NCI-H1694 (cell line): ENCODE data around the gene SLC5A8.

Experiments used
- DNase-seq: peaks from one replicate; lab custom pipeline; 2025; lab: John Stamatoyannopoulos, UW

SLC5A8 gene, protein sequence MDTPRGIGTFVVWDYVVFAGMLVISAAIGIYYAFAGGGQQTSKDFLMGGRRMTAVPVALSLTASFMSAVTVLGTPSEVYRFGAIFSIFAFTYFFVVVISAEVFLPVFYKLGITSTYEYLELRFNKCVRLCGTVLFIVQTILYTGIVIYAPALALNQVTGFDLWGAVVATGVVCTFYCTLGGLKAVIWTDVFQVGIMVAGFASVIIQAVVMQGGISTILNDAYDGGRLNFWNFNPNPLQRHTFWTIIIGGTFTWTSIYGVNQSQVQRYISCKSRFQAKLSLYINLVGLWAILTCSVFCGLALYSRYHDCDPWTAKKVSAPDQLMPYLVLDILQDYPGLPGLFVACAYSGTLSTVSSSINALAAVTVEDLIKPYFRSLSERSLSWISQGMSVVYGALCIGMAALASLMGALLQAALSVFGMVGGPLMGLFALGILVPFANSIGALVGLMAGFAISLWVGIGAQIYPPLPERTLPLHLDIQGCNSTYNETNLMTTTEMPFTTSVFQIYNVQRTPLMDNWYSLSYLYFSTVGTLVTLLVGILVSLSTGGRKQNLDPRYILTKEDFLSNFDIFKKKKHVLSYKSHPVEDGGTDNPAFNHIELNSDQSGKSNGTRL

GRCh38 chr12:101209319-101210302, at the start of gene SLC5A8:
SLC5A8 (minus strand) TSS chr12:101210238; CDS start chr12:101209848, 390 bp downstream.
- no peak for DNase-seq

- no peak for DNase-seq
These were observed 47.3 kb upstream of the SLC5A8 start for GRCh38 chr12:101257357-101257756.

DNA sequence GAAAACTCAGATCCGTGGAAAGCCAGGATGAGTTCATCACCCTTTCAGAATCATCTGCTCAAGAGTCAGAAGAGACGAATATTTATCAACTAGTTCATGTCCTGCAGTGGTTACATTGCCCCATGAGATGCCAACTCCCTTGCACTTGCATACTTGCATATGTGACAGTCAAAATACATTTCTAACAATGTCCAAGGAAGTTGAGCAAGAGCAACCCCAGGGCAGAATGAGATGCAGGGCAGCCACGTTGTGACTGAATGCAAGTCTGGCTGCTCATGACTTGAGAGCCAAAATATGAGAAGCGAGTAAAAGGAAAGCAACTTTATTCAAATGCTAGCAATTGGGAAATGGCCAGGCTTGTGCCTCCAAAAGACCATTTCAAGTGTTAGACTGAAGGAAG, 46.2 kb upstream of the SLC5A8 start:
- DNase-seq: no peak

- no peak for DNase-seq
These were observed 33.6 kb upstream of the SLC5A8 start for GRCh38 chr12:101243616-101244015.

DNA sequence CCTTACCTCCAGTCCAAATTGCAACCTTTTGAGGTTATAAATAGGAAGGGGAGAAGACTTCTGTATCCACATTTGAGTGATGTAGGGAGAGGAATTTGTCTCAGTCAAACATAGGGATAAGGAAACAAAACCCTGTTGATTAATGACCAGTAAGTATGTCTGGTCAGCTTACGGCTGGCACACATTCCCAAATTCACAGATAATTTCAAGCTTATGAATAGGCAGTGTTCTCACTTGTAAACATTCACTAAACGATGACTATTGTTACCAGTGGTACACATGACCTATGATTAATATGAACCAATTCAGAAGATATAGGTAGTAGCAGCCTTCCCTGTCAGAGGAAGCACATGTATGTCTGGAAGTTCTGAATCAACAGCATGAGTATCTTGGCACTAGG, 33.0 kb upstream of the SLC5A8 start:
- no peak for DNase-seq

DNA sequence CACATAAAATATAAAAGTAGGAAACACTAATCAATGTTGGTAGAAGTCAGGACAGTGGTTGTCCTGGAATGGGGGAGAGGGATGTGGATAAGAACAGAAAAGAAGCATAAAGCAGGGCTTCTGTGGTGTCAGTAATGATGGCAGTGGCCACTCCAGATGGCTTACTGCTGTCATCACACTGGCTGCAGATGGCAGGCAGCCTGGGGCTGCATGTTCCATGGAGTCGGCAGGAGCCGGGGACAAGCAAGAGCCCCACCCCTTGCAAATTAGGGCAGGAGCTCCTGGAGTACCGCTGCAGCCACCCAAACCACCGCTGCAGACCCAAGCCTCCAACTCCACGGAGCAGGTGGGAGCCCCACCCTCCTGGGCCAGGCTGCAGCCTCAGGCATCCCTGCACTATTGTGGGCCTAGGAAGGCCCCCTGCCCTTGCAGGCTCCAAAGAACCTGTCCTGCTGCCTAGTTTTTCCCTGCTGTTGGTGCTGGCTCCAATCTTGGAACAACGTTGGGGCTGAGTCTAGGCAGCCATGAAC, 28.8 kb upstream of the SLC5A8 start:
- DNase-seq: peak; percentile 93

GRCh38 chr12:101238306-101238705, 28.3 kb upstream of the SLC5A8 start:
- DNase-seq: peak; percentile 93

- DNase-seq: no peak
These were observed 25.6 kb upstream of the SLC5A8 start for GRCh38 chr12:101235686-101236085.

DNA sequence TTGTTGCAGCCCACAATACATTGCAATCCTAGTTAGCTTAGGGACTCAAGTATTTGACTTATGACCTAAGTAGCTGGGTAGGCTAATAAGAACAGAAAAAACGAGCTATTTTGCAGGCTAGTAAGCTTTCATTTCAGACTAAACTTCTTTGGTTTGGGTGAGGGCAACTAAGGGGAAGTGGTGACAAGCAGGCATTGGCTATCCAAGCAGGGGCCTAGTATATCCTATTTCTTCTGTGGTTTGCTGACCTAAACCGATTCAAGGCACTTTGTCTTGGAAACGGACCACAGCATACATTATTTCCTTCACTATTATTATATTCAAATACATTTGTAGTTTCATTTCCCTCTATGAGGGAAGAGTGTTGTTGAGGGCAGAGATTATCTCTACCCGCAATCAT, 21.6 kb upstream of the SLC5A8 start:
- DNase-seq: no peak

- no peak for DNase-seq
These were observed 20.5 kb upstream of the SLC5A8 start for GRCh38 chr12:101230547-101230946.

DNA sequence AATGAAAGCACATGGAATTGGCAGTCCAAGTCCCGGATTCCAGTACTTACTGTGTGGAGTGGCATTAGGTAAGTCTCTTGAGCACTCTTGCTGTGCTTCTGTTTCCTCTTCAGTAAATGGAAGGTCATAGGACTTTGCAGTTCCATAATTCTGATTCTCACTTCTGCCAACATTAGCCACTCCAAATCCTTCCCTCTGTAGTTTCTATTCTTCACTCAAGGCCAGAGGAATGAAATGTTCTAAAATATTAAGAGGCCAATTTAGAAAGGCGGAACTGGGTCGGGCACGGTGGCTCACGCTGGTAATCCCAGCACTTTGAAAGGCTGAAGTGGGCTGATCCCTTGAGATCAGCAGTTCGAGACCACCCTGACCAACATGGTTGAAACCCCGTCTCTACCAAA, 19.8 kb upstream of the SLC5A8 start:
- DNase-seq: no peak

GRCh38 chr12:101221301-101221700, 11.3 kb upstream of the SLC5A8 start:
- DNase-seq: no peak

GRCh38 chr12:101216810-101217209, 6.8 kb upstream of the SLC5A8 start:
- DNase-seq: no peak

- DNase-seq: no peak
These were observed 2.8 kb downstream of the SLC5A8 start for GRCh38 chr12:101207086-101207780.

DNA sequence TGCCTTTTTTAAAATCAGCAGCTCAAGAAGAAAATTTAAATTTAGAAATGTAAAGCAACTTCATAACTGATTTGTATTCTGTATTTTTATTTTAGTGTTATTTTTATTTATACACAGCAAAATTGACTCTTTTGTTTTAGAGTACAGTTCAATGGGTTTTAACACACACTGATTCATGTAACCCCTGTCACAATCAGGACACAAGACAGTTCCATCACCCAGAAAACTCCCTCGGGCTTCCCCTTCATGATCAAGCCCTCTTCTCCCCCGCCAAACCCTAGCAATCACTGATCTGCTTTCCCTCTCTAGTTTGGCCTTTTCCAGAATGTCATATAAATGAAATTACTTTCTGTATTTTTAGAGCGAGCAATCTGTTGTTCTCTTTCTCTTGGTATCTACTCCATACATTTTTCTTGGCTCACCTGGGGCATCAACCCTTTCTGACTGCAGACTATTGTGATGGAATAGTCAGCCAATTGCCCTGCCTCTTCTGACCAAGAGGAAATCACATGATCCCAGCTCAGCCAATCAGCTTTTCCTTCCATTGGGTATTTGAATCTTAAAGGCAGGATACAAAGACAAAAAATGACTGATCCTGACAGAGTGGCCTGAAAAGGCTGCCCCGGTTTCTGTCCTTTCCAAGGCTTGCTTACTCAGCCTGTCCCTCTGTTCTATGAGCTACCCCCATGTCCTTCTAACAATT, 5.3 kb downstream of the SLC5A8 start:
- DNase-seq: no peak

DNA sequence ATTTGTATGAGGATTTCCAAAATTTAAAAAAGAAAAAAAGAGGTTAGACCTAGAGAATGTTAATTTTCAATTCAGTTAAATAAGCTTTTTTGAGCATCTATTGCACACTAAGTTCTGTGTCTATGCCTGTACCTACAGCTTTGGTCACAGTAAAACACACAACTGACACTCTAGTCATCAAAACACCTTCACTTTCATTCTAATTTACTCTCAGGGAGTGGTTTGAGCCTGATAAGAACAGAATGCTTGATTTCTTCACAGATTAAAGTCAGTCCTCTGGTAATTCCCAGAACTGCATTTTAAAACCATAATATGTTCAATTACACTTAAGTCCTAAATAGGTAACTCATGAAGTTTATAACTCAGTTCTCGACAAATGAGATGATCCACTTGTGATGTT, 9.2 kb downstream of the SLC5A8 start:
- no peak for DNase-seq

DNA sequence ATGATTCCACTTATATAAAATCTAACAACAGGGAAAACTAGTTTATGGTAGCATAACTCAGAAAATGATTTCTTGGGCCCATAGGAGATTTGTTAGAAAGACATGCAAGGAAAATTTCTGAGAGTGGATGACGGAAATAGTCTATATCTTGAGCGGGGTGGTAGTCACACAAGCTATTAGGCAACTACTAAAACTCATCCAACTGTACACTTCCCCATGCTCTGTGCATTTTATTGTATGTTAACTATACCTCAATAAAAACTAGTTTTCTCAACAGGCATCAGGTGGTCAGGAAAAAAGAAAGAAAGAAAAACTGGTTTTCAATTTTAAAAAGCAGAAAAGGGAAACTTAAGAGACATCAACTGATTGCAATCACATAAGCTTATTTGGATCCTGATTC, 9.9 kb downstream of the SLC5A8 start:
- DNase-seq: no peak

GRCh38 chr12:101186291-101186690, 23.7 kb downstream of the SLC5A8 start:
- DNase-seq: no peak

- no peak for DNase-seq
These were observed 28.3 kb downstream of the SLC5A8 start for GRCh38 chr12:101181776-101182175.

DNA sequence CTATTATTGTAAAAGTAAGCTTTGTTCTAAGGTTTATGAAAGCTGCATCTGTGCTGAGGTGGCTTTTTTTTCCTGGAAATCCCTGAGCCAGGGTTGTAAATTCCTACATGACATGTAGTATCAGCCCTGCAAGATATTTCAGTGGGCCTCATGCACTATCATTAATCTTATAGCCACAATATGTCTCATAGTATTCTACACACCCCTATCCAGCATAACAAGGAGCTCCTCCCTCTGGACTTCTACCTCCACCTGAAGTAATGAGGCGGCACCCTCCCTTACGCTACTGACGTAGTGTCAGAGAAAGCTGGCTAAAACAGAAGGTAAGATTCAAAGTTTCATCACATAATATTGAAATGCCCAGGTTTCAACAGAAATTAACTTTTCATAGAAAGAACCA, 35.5 kb downstream of the SLC5A8 start:
- no peak for DNase-seq

DNA sequence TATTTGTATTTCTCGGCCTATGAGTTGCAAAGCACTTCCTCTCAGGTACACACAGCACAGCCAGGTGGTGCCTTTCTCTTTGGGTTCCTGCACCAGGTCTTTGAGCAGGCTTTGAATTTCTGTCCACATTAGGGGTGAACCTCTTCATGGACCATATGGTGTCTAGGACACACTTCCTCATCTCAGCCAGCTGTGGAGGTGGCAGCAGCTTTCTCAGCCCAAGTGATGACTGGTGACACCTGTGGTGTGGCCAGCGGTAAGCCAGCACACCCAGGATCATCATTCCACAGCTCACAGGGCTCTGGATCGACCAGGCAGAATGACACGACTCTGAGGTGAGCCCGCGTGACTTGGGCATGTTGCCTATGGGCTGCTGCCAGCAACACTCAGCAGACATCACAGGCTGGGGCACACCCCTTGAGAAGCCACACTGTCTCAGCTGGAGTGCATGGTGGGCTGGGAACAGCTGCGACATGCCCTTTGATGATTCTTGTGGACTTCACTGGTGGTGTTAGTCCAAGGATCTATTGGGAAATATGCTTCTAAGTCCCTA, 36.8 kb downstream of the SLC5A8 start:
- DNase-seq: no peak
